ENCODE measurements around the gene UROC1.

- TF ChIP-seq CTCF (IDR thresholded peaks at IDR 0.05) (no peak), ZFX (IDR thresholded peaks at IDR 0.05; ENCODE audit: borderline replicate concordance) (no peak)
Observed at GRCh38 chr3:126493739-126494138, 23.8 kb downstream of the UROC1 start.

Measured in 22Rv1 (cell line).